Prostate gland (tissue), 2 donors: ENCODE results near the gene NSMCE4A.

Experiments
- CTCF ChIP-seq, 4 experiments: fragments of 200-600 bp in 2 of 4; fragments of 450-650 bp in 2 of 4; sonication (generic) in 2 of 4; IDR thresholded peaks; 1 replicate in 3 of 4; 2 replicates in 1 of 4; pipeline ENCODE4 v1.5.1; 2016 to 2019; ENCODE audit warnings: antibody characterized with exemption in 4 of 4, mild to moderate bottlenecking in 2 of 4, moderate library complexity in 2 of 4
- POLR2AphosphoS5 ChIP-seq: sonication (generic); formaldehyde crosslinking; IDR thresholded peaks from one replicate; pipeline ENCODE4 v1.6.1; 2017; ENCODE audit warnings: antibody characterized with exemption

GRCh38 chr10:121959671-121960070 is 15.3 kb downstream of the NSMCE4A start:
- no peak for TF ChIP-seq CTCF (IDR thresholded peaks at IDR 0.05)
- no peak for TF ChIP-seq POLR2AphosphoS5
